ENCODE data around the gene DDAH2. TPM values are rescaled to one million over a fixed set of nuclear protein-coding genes. Genes with fewer than 3 reads are reported as not detected.

The DDAH2 gene
- total RNA-seq, 4 donors from 2014 or later = 10.6 to 24.2 (median 15.4) TPM

- Histone ChIP-seq H3K9me3 (no peaks in the 10 kb centered on the region), H3K27me3 (no peaks in the 10 kb centered on the region), H3K36me3 (no peaks in the 10 kb centered on the region), H3K4me1 (no peaks in the 10 kb centered on the region), H3K4me3 (no peak overlapping the region), H3K27ac (no peak overlapping the region)
- intact Hi-C loops (cut with DNase I; ENCODE audit: low total_unique reads) (no loop called here), in situ Hi-C loops (cut with MboI; ENCODE audit: low sequenced_read_pairs in 4 of 4) (no loop called here)
- no peak for DNase-seq
- no peak for ATAC-seq
- TF ChIP-seq CTCF (IDR thresholded peaks at IDR 0.05 in 4 of 5, conservative IDR thresholded peaks at IDR 0.05 in 1 of 5) (no peak), POLR2A (IDR thresholded peaks at IDR 0.05) (no peak)
Observed at GRCh38 chr6:31758281-31758680, 29.2 kb upstream of the DDAH2 start.

GRCh38 chr6:31752739-31753319, 23.7 kb upstream of the DDAH2 start:
- in situ Hi-C loops (cut with MboI; ENCODE audit: low sequenced_read_pairs in 4 of 4) = no loop called here

GRCh38 chr6:31750411-31751022, 21.4 kb upstream of the DDAH2 start:
- in situ Hi-C loops (cut with MboI; ENCODE audit: low sequenced_read_pairs in 4 of 4) = no loop called here
- Histone ChIP-seq H3K36me3 (no peaks in the 10 kb centered on the region), H3K27ac (no peak overlapping the region), H3K4me3 (no peak overlapping the region), H3K9me3 (no peaks in the 10 kb centered on the region), H3K4me1 (no peaks in the 10 kb centered on the region), H3K27me3 (no peaks in the 10 kb centered on the region)
- intact Hi-C loops (cut with DNase I; ENCODE audit: low total_unique reads) = no loop called here
- TF ChIP-seq POLR2A (IDR thresholded peaks at IDR 0.05) = no peak
- TF ChIP-seq CTCF (IDR thresholded peaks at IDR 0.05 in 4 of 5, conservative IDR thresholded peaks at IDR 0.05 in 1 of 5) = no peak
- ATAC-seq (no peak), DNase-seq (no peak)

More at GRCh38 chr6:31752739-31753319, 23.7 kb upstream of the DDAH2 start:
- no peak for TF ChIP-seq POLR2A (IDR thresholded peaks at IDR 0.05)
- TF ChIP-seq CTCF (IDR thresholded peaks at IDR 0.05 in 4 of 5, conservative IDR thresholded peaks at IDR 0.05 in 1 of 5) = no peak
- Histone ChIP-seq H3K4me1 (no peaks in the 10 kb centered on the region), H3K9me3 (no peaks in the 10 kb centered on the region), H3K27ac (no peak overlapping the region), H3K4me3 (no peak overlapping the region), H3K27me3 (no peaks in the 10 kb centered on the region), H3K36me3 (no peaks in the 10 kb centered on the region)
- DNase-seq = no peak
- ATAC-seq = no peak
- intact Hi-C loops (cut with DNase I; ENCODE audit: low total_unique reads) = no loop called here

GRCh38 chr6:31749301-31750036, 20.4 kb upstream of the DDAH2 start:
- Histone ChIP-seq H3K9me3 (no peaks in the 10 kb centered on the region), H3K4me3 (no peak overlapping the region), H3K27me3 (no peaks in the 10 kb centered on the region), H3K27ac (no peak overlapping the region), H3K36me3 (no peaks in the 10 kb centered on the region), H3K4me1 (no peaks in the 10 kb centered on the region)
- DNase-seq (no peak), ATAC-seq (no peak)
- intact Hi-C loops (cut with DNase I; ENCODE audit: low total_unique reads) (no loop called here), in situ Hi-C loops (cut with MboI; ENCODE audit: low sequenced_read_pairs in 4 of 4) (no loop called here)
- TF ChIP-seq POLR2A (IDR thresholded peaks at IDR 0.05) (no peak), CTCF (IDR thresholded peaks at IDR 0.05 in 4 of 5, conservative IDR thresholded peaks at IDR 0.05 in 1 of 5) (no peak)
